HG02678 (cell line): ENCODE measurements around the gene CHEK2.
"Not testable (repeated sequence)": the region's sequence is repeated elsewhere in the genome, so short reads cannot be mapped to it uniquely, and the experiment has no call there.

Source experiments
- ATAC-seq: cut with Tn5 transposase; IDR thresholded peaks from one replicate; pipeline ENCODE4 v1.9.1; 2021; ENCODE audit warnings: mild to moderate bottlenecking, moderate library complexity; ENCODE audit not compliant: unreplicated experiment

The CHEK2 gene

GRCh38 chr22:28741785-28742561 lies at the start of gene CHEK2, which contains the start of gene HSCB:
CHEK2 (minus strand) TSS chr22:28741820; CDS start chr22:28734721, 7,099 bp downstream.
HSCB (plus strand) TSS chr22:28742039; CDS start chr22:28742096, 57 bp downstream.
- ATAC-seq, result peak; percentile 94

- ATAC-seq, result no peak
Measured at GRCh38 chr22:28791124-28791523, 49.5 kb upstream of the CHEK2 start.

DNA sequence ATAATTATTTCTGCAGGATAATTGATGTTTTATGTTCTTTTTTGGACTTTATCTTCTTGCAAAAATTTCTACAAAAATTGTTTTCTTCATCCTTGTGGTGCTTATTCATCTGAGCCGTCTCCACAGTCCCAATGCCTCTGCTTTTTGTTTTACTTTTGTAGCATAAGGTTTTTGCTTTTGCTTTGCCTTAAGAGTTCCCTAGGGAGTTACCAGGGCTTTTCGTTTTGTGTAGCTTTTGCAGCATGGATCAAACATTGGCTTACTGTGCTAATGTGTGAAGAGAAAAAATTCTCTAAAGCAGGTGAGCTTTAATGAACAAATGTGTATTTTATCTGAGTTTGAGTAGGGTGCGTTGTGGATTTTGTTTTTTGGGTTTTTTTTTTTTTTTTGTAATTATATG lies 47.0 kb upstream of the CHEK2 start:
- ATAC-seq, result no peak

GRCh38 chr22:28783786-28784671 lies 42.4 kb upstream of the CHEK2 start:
- ATAC-seq, result no peak

DNA sequence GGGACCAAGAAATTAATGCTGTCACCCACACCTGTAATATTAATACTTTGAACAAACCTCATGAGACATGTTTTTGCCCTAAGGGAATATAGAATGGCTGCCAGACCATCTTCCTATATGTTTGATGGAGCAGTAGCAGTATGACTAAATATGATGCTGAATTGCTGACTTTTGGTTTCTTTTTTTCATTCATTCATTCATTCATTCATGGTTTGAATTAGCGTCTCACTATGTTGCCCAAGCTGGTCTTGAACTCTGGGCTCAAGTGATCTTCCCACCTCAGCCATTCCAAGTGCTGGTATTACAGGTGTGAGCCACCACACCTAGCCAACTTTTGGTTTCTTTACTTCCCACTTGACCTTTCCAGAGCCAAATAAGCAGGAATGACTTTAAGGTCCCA lies 38.7 kb upstream of the CHEK2 start:
- ATAC-seq, result no peak

- ATAC-seq, result no peak
Measured at GRCh38 chr22:28779833-28780232, 38.2 kb upstream of the CHEK2 start.

- no peak for ATAC-seq
Measured at GRCh38 chr22:28774378-28774777, 32.8 kb upstream of the CHEK2 start.

DNA sequence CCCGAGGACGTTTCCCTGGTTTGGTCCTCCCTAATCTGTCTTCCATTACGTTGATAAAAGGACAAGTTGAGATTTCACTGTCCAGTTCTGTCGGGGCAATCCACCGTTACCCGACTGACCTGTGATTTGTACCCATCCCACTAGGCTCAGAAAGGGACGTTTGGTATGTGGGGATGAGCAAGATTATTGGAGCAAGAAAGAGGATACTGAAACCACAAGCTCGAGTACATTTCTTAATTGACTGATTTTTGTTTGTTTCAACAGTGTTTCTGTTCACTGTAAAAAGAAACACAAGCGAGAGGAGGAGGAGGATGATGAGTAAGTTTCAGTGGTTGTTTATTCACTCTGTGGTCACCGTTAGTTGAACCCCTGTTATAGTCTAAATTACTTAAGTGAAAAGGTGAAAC lies 31.8 kb upstream of the CHEK2 start:
- peak; percentile 22 for ATAC-seq

DNA sequence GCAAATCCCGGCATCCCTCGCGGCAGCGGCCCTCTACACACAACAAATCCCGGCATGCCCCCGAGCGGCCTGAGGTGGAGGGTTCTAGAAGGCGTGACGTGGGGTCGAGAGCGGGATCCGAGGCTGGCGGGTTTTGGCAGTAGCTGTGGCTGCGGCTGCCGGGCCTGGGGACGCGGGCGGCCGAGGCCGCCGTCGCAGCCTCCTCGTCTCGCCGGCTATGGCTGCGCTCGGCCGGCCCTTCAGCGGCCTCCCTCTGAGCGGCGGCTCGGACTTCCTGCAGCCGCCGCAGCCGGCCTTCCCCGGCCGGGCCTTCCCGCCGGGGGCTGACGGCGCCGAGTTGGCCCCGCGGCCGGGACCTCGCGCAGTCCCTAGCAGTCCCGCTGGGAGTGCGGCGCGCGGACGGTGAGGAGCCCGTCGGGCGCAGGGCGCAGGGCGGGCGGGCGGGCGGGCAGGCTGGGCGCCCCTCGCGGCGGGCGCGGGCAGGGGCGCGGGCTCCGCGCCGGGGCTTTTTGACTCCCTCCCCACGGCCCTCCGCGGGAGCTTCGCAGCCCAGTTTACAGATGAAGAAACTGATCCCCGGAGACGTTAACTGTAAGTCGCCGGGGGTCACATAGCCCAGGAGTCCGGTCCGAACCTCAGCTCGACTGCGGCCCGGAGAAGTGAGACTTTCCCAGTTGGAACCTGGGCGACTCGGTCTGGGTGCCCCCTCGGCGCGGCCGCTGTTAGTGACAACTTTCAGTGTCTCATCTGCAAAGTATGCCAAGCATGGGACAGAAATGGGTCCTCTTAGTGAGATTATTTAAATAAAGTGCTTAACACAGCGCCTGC lies 31.2 kb upstream of the CHEK2 start, which contains the start of gene CCDC117:
Gene CCDC117, plus strand, starts transcription at position 63 of the 828 bp plus-strand sequence. Its CDS starts 155 bp downstream, at position 218.
- peak; percentile 92 for ATAC-seq

GRCh38 chr22:28771195-28771791 lies 29.7 kb upstream of the CHEK2 start:
- no peak for ATAC-seq

GRCh38 chr22:28769394-28770085 lies 27.9 kb upstream of the CHEK2 start:
- ATAC-seq, result no peak

GRCh38 chr22:28768701-28769393 lies 27.2 kb upstream of the CHEK2 start:
- no peak for ATAC-seq

DNA sequence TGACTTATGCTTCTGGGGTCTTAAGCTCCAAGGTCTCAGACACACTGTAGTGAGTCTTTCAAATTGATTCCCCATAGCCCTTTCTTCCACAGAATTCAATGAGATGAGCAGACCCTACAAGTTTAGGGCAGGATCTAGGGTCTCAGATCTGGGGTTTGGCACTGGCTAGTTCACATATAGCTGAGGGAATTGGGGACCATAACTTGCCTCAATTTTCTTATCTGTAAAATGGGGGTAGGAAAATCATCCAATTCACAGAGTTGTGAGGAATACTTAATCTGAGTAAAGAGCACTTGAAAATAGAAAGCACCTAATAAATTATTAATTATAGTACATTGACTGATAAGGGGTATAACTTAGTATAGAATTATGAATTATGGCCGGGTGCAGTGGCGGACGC lies 25.0 kb upstream of the CHEK2 start:
- ATAC-seq, result no peak

- not testable (repeated sequence) for ATAC-seq
Measured at GRCh38 chr22:28762000-28762399, 20.4 kb upstream of the CHEK2 start.

GRCh38 chr22:28761449-28761755 lies 19.8 kb upstream of the CHEK2 start:
- ATAC-seq, result no peak

GRCh38 chr22:28759861-28760560 lies 18.4 kb upstream of the CHEK2 start:
- ATAC-seq, result no peak

- not testable (repeated sequence) for ATAC-seq
Measured at GRCh38 chr22:28754512-28754911, 12.9 kb upstream of the CHEK2 start.

- ATAC-seq, result no peak
Measured at GRCh38 chr22:28750471-28750881, 8.9 kb upstream of the CHEK2 start.

- ATAC-seq, result no peak
Measured at GRCh38 chr22:28743852-28744251, 2.2 kb upstream of the CHEK2 start.
